SU-DHL-6 (cell line): Measurements from ENCODE around the gene LNX1.

Source experiments
- H2AFZ ChIP-seq: fragments of 200-600 bp; sonication (generic); 2 replicates; pipeline ENCODE4 v1.6.1; 2014; ENCODE audit warnings: low read depth, mild to moderate bottlenecking, moderate library complexity, mixed read lengths, antibody characterized with exemption, low read length; ENCODE audit not compliant: severe bottlenecking
- H3F3A ChIP-seq: fragments of 200-600 bp; shearing (Covaris generic); 2 replicates; pipeline ENCODE4 v1.6.0; 2016; ENCODE audit warnings: antibody characterized with exemption, mild to moderate bottlenecking; ENCODE audit not compliant: insufficient read depth
- H3K27ac ChIP-seq: fragments of 200-600 bp; sonication (generic); 2 replicates; pipeline ENCODE4 v1.5.1; 2016; ENCODE audit warnings: low read depth, mild to moderate bottlenecking, low read length, moderate library complexity, mixed read lengths
- H3K27me3 ChIP-seq: fragments of 200-600 bp; sonication (generic), shearing (Covaris generic); 2 replicates; pipeline ENCODE4 v1.6.0; 2014; ENCODE audit warnings: mild to moderate bottlenecking, low read length
- H3K36me3 ChIP-seq: fragments of 200-600 bp; sonication (generic); 2 replicates; pipeline ENCODE4 v1.6.1; 2014; ENCODE audit warnings: mild to moderate bottlenecking, low read length, mixed read lengths
- H3K4me2 ChIP-seq: fragments of 300-600, 200-600 bp; shearing (Covaris generic), sonication (generic); 2 replicates; pipeline ENCODE4 v1.6.0; 2014; ENCODE audit warnings: low read length, low read depth, mild to moderate bottlenecking; ENCODE audit not compliant: poor library complexity, severe bottlenecking
- H3K4me3 ChIP-seq: fragments of 200-600 bp; sonication (generic); 2 replicates; pipeline ENCODE4 v1.5.1; 2014; ENCODE audit warnings: antibody characterized with exemption, low read length, mild to moderate bottlenecking, mixed read lengths; ENCODE audit not compliant: insufficient read depth, poor library complexity, severe bottlenecking
- H3K79me2 ChIP-seq: fragments of 200-600 bp; sonication (generic); 2 replicates; pipeline ENCODE4 v1.6.1; 2014; ENCODE audit warnings: mild to moderate bottlenecking, low read length, moderate library complexity; ENCODE audit not compliant: insufficient read depth
- H3K9ac ChIP-seq: fragments of 200-600 bp; sonication (generic); 2 replicates; pipeline ENCODE4 v1.7.0; 2014; ENCODE audit warnings: mild to moderate bottlenecking, low read length
- H3K9me2 ChIP-seq: fragments of 200-600 bp; sonication (generic); replicated peaks from 2 replicates; pipeline ENCODE4 v1.6.1; 2014; ENCODE audit warnings: low read length; ENCODE audit not compliant: insufficient read depth
- H3K9me3 ChIP-seq: fragments of 200-600 bp; sonication (generic); 2 replicates; pipeline ENCODE4 v1.6.1; 2014; ENCODE audit warnings: low read length, mixed read lengths; ENCODE audit not compliant: insufficient read depth
- H4K20me1 ChIP-seq: fragments of 200-600 bp; sonication (generic); 2 replicates; pipeline ENCODE4 v1.6.1; 2014; ENCODE audit warnings: low read depth, mild to moderate bottlenecking, antibody characterized with exemption, low read length, moderate library complexity, mixed read lengths
- CTCF ChIP-seq: fragments of 200-600 bp; sonication (generic); IDR thresholded peaks from one replicate; pipeline ENCODE4 v1.5.1; 2017; ENCODE audit warnings: antibody characterized with exemption, mild to moderate bottlenecking, low read length, moderate library complexity; ENCODE audit not compliant: insufficient read depth, poor library complexity, severe bottlenecking
- EZH2phosphoT487 ChIP-seq: fragments of 200-600 bp; sonication (generic), shearing (Covaris generic); conservative IDR thresholded peaks from 2 replicates; pipeline ENCODE4 v1.6.1; 2018; ENCODE audit warnings: mild to moderate bottlenecking, antibody characterized with exemption, low read length, moderate library complexity, mixed read lengths

LNX1 gene

GRCh38 chr4:53574528-53574927, 16.8 kb downstream of the LNX1 start:
- no peak overlapping the region for H3K4me3 ChIP-seq
- no peaks in the 10 kb centered on the region for H3K9me2 ChIP-seq
- no peaks in the 10 kb centered on the region for H3K79me2 ChIP-seq
- H3K4me2 ChIP-seq, result no peak overlapping the region
- H3K27ac ChIP-seq, result no peak overlapping the region
- no peaks in the 10 kb centered on the region for H3F3A ChIP-seq
- TF ChIP-seq EZH2phosphoT487 (no peak), CTCF (no peak)
- no peaks in the 10 kb centered on the region for H3K9me3 ChIP-seq
- no peak overlapping the region for H3K9ac ChIP-seq
- no peaks in the 10 kb centered on the region for H3K36me3 ChIP-seq
- H4K20me1 ChIP-seq, result no peaks in the 10 kb centered on the region
- no peaks in the 10 kb centered on the region for H3K27me3 ChIP-seq
- no peak overlapping the region for H2AFZ ChIP-seq

GRCh38 chr4:53573696-53574095, 17.6 kb downstream of the LNX1 start:
- Histone ChIP-seq H3K36me3 (no peaks in the 10 kb centered on the region), H3K9me2 (no peaks in the 10 kb centered on the region), H3K4me3 (no peak overlapping the region), H3K4me2 (no peak overlapping the region), H4K20me1 (no peaks in the 10 kb centered on the region), H3K27ac (no peak overlapping the region), H3K79me2 (no peaks in the 10 kb centered on the region), H3K9me3 (no peaks in the 10 kb centered on the region), H3K27me3 (no peaks in the 10 kb centered on the region), H3F3A (no peaks in the 10 kb centered on the region), H2AFZ (no peak overlapping the region), H3K9ac (no peak overlapping the region)
- TF ChIP-seq CTCF (no peak), EZH2phosphoT487 (no peak)

- Histone ChIP-seq H2AFZ (no peak overlapping the region), H3F3A (no peaks in the 10 kb centered on the region), H3K27ac (no peak overlapping the region), H3K9me2 (no peaks in the 10 kb centered on the region), H3K9me3 (no peaks in the 10 kb centered on the region), H4K20me1 (no peaks in the 10 kb centered on the region), H3K36me3 (no peaks in the 10 kb centered on the region), H3K4me2 (no peak overlapping the region), H3K4me3 (no peak overlapping the region), H3K9ac (no peak overlapping the region), H3K79me2 (no peaks in the 10 kb centered on the region), H3K27me3 (no peaks in the 10 kb centered on the region)
- TF ChIP-seq EZH2phosphoT487 (no peak), CTCF (no peak)
Measured at GRCh38 chr4:53572600-53572994, 18.7 kb downstream of the LNX1 start.
